Neural progenitor cell (in vitro differentiated cells): ENCODE data around the gene CNOT9. TPM values are rescaled to one million over a fixed set of nuclear protein-coding genes. Genes with fewer than 3 reads are reported as not detected.
"Not testable (repeated sequence)": the region's sequence is repeated elsewhere in the genome, so short reads cannot be mapped to it uniquely, and the experiment has no call there.

Experiments used
- DNase-seq: peaks from one replicate; pipeline ENCODE4 v3.0.0-alpha.2; 2016; ENCODE audit warnings: low spot score
- H2AFZ ChIP-seq: fragments of 200-600 bp; sonication (generic); replicated peaks from 2 replicates; pipeline ENCODE4 v1.6.1; 2016; ENCODE audit warnings: antibody characterized with exemption
- H3F3A ChIP-seq: fragments of 200-600 bp; sonication (generic); 2 replicates; pipeline ENCODE4 v1.6.1; 2016; ENCODE audit warnings: antibody characterized with exemption, low read depth
- H3K27ac ChIP-seq: fragments of 200-600 bp; sonication (generic); 2 replicates; pipeline ENCODE4 v1.5.1; 2016; ENCODE audit warnings: mild to moderate bottlenecking
- H3K27me3 ChIP-seq: fragments of 200-600 bp; sonication (generic); 2 replicates; pipeline ENCODE4 v1.6.1; 2016; ENCODE audit warnings: mild to moderate bottlenecking, moderate library complexity
- H3K36me3 ChIP-seq: fragments of 200-600 bp; sonication (generic); 2 replicates; pipeline ENCODE4 v1.5.1; 2016
- H3K4me1 ChIP-seq: fragments of 200-600 bp; sonication (generic); 2 replicates; pipeline ENCODE4 v1.6.1; 2016; ENCODE audit warnings: mixed run types
- H3K4me2 ChIP-seq: fragments of 200-600 bp; sonication (generic); 2 replicates; pipeline ENCODE4 v1.6.1; 2016
- H3K4me3 ChIP-seq: fragments of 200-600 bp; sonication (generic); 2 replicates; pipeline ENCODE4 v1.5.1; 2016
- H3K79me2 ChIP-seq: fragments of 200-600 bp; sonication (generic); 2 replicates; pipeline ENCODE4 v1.6.1; 2016; ENCODE audit warnings: low read depth
- H3K9ac ChIP-seq: fragments of 200-600 bp; sonication (generic); 2 replicates; pipeline ENCODE4 v1.6.1; 2016
- H3K9me3 ChIP-seq: fragments of 200-600 bp; sonication (generic); 2 replicates; pipeline ENCODE4 v1.5.1; 2016; ENCODE audit warnings: low read depth
- H4K20me1 ChIP-seq: fragments of 200-600 bp; sonication (generic); 2 replicates; pipeline ENCODE4 v1.6.1; 2016; ENCODE audit warnings: low read depth
- H3K27ac Mint-ChIP-seq: 3 replicates; pipeline ENCODE4 v1.8.0; 2021; ENCODE audit warnings: mixed read lengths
- H3K27me3 Mint-ChIP-seq: 2 replicates; pipeline ENCODE4 v1.8.0; 2022; ENCODE audit warnings: low read depth, mild to moderate bottlenecking, inconsistent platforms, moderate library complexity, mixed read lengths; ENCODE audit not compliant: insufficient read depth
- H3K36me3 Mint-ChIP-seq: 3 replicates; pipeline ENCODE4 v1.8.0; 2021; ENCODE audit warnings: mixed read lengths
- H3K4me1 Mint-ChIP-seq: 3 replicates; pipeline ENCODE4 v1.8.0; 2021; ENCODE audit warnings: mixed read lengths
- H3K4me3 Mint-ChIP-seq: 3 replicates; pipeline ENCODE4 v1.8.0; 2021; ENCODE audit warnings: mild to moderate bottlenecking, moderate library complexity, mixed read lengths
- H3K9me3 Mint-ChIP-seq: 3 replicates; pipeline ENCODE4 v1.8.0; 2020; ENCODE audit warnings: mixed read lengths
- EZH2 ChIP-seq: fragments of 200-600 bp; sonication (generic); IDR thresholded peaks from 2 replicates; pipeline ENCODE4 v1.6.1; 2017; ENCODE audit warnings: antibody characterized with exemption, mild to moderate bottlenecking, moderate library complexity
- EZH2phosphoT487 ChIP-seq: fragments of 200-600 bp; sonication (generic); IDR thresholded peaks from 2 replicates; pipeline ENCODE4 v1.6.1; 2017; ENCODE audit warnings: antibody characterized with exemption
- total RNA-seq: library from RNA; depleted of rRNA; stranded (reverse); fragments of >200 nt; gene quantifications from 2 replicates; pipeline ENCODE4 v1.2.3, GENCODE V29; 2015; ENCODE audit warnings: low replicate concordance
- TF ChIP-seq, protein P1 (sequence below): fragments of 200-600 bp; sonication (generic); IDR thresholded peaks from 2 replicates; pipeline ENCODE4 v1.5.1; 2017; ENCODE audit warnings: antibody characterized with exemption, mild to moderate bottlenecking

The CNOT9 gene
- total RNA-seq, 1 donor from 2014 or later: 87.1 TPM

DNA sequence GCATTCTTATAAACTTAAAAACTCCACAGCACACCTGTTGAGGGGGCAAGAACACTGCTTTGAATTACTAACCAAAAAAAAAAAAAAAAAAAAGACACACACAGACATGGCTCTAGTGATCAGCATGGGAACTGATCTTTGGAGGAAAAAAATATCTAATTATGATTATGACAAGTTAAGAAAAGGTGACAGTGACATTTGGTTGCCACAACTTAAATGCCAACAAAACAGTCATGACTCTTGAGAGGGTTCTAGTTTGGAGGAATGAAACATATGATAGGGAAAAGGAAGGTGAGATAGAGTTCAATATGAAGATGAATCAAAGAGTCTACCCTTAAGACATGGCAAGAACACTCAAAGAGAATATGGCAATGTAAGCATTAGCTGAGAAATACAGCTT, 21.1 kb upstream of the CNOT9 start:
- peaks cover 35% of the 10 kb centered on the region for H3K36me3 Mint-ChIP-seq

DNA sequence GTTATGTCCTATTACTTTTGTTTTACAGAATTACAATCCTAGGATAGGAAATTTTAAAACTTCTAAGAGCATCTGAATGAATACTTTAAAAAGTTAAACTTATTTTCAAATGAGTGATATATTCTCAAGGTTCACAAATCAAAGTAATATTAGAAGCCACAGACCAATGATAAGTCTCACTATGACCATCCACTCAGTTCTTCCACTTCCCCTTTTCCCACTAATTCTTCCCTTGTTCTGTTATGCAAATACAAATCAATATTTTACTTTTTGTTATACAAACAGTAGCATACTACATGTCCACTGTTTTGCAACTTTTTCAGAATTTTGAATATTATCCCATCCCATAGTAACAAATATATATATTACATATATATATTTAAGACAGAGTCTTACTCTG, 20.7 kb upstream of the CNOT9 start:
- H2AFZ ChIP-seq: no peak overlapping the region
- DNase-seq: no peak
- peaks cover 4% of the 10 kb centered on the region for H3K79me2 ChIP-seq
- H3K9ac ChIP-seq: no peak overlapping the region
- H3K36me3 ChIP-seq: peaks cover 42% of the 10 kb centered on the region
- Mint-ChIP-seq H3K36me3 (peaks cover 34% of the 10 kb centered on the region), H3K4me1 (no peaks in the 10 kb centered on the region), H3K27ac (no peak overlapping the region), H3K4me3 (no peak overlapping the region), H3K9me3 (no peaks in the 10 kb centered on the region), H3K27me3 (no peaks in the 10 kb centered on the region)
- no peak overlapping the region for H3K27ac ChIP-seq
- H3K9me3 ChIP-seq: no peaks in the 10 kb centered on the region
- no peaks in the 10 kb centered on the region for H3K4me1 ChIP-seq
- no peak overlapping the region for H3K4me2 ChIP-seq
- H4K20me1 ChIP-seq: no peaks in the 10 kb centered on the region
- peaks cover 5% of the 10 kb centered on the region for H3F3A ChIP-seq
- H3K4me3 ChIP-seq: no peak overlapping the region
- H3K27me3 ChIP-seq: no peaks in the 10 kb centered on the region
- TF ChIP-seq EZH2phosphoT487: no peak
- TF ChIP-seq, protein P1, sequence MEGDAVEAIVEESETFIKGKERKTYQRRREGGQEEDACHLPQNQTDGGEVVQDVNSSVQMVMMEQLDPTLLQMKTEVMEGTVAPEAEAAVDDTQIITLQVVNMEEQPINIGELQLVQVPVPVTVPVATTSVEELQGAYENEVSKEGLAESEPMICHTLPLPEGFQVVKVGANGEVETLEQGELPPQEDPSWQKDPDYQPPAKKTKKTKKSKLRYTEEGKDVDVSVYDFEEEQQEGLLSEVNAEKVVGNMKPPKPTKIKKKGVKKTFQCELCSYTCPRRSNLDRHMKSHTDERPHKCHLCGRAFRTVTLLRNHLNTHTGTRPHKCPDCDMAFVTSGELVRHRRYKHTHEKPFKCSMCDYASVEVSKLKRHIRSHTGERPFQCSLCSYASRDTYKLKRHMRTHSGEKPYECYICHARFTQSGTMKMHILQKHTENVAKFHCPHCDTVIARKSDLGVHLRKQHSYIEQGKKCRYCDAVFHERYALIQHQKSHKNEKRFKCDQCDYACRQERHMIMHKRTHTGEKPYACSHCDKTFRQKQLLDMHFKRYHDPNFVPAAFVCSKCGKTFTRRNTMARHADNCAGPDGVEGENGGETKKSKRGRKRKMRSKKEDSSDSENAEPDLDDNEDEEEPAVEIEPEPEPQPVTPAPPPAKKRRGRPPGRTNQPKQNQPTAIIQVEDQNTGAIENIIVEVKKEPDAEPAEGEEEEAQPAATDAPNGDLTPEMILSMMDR: no peak
- TF ChIP-seq EZH2: no peak

More for the DNA sequence above, 21.1 kb upstream of the CNOT9 start:
- H3K79me2 ChIP-seq: peaks cover 4% of the 10 kb centered on the region
- no peaks in the 10 kb centered on the region for H3K9me3 Mint-ChIP-seq
- H3K4me3 Mint-ChIP-seq: no peak overlapping the region
- H3K9ac ChIP-seq: no peak overlapping the region
- H2AFZ ChIP-seq: no peak overlapping the region
- no peaks in the 10 kb centered on the region for H3K27me3 Mint-ChIP-seq
- no peaks in the 10 kb centered on the region for H4K20me1 ChIP-seq
- no peaks in the 10 kb centered on the region for H3K4me1 ChIP-seq
- no peak overlapping the region for H3K4me3 ChIP-seq
- H3K9me3 ChIP-seq: no peaks in the 10 kb centered on the region
- DNase-seq: no peak
- no peaks in the 10 kb centered on the region for H3K4me1 Mint-ChIP-seq
- peaks cover 40% of the 10 kb centered on the region for H3K36me3 ChIP-seq
- TF ChIP-seq EZH2: no peak
- TF ChIP-seq, protein P1: no peak
- TF ChIP-seq EZH2phosphoT487: no peak
- H3K27ac ChIP-seq: no peak overlapping the region
- H3K27ac Mint-ChIP-seq: no peak overlapping the region
- no peak overlapping the region for H3K4me2 ChIP-seq
- H3K27me3 ChIP-seq: no peaks in the 10 kb centered on the region
- H3F3A ChIP-seq: peaks cover 5% of the 10 kb centered on the region

DNA sequence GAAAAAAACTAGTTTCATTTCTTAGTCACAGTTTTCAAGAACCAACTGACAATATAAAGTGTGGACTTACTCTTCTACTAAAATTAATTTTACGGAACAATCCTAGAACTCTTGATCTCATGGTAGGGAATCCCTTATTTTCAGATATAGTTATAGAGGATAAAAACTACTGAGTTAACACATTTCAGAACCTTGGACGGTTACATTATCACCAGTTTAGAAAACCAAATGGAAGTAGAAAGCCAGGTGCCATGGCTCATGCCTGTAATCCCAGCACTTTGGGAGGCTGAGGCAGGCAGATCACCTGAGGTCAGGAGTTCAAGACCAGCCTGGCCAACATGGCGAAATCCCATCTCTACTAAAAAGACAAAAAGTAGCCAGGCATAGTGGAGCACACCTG, 14.4 kb upstream of the CNOT9 start:
- H3K9me3 ChIP-seq, H3K4me1 ChIP-seq, H3K79me2 ChIP-seq, H2AFZ ChIP-seq, H3K4me1 Mint-ChIP-seq, H3K27me3 Mint-ChIP-seq, H3K27me3 ChIP-seq, H4K20me1 ChIP-seq, H3K27ac Mint-ChIP-seq, H3K9me3 Mint-ChIP-seq, H3K4me2 ChIP-seq, H3K4me3 ChIP-seq, H3K4me3 Mint-ChIP-seq, H3K27ac ChIP-seq, DNase-seq, H3K9ac ChIP-seq: not testable (repeated sequence)
- Histone ChIP-seq H3K36me3 (peaks cover 58% of the 10 kb centered on the region), H3F3A (peaks cover 17% of the 10 kb centered on the region)
- H3K36me3 Mint-ChIP-seq: peaks cover 31% of the 10 kb centered on the region

GRCh38 chr2:218555527-218555926, 13.1 kb upstream of the CNOT9 start:
- TF ChIP-seq EZH2 (no peak), EZH2phosphoT487 (no peak)
- TF ChIP-seq, protein P1: no peak
- no peaks in the 10 kb centered on the region for H3K9me3 Mint-ChIP-seq
- H4K20me1 ChIP-seq: no peaks in the 10 kb centered on the region
- no peaks in the 10 kb centered on the region for H3K4me1 ChIP-seq
- H3K9me3 ChIP-seq: no peaks in the 10 kb centered on the region
- H3K27me3 ChIP-seq: no peaks in the 10 kb centered on the region
- H3K4me3 Mint-ChIP-seq: no peak overlapping the region
- H3K4me2 ChIP-seq: no peak overlapping the region
- H3K4me3 ChIP-seq: no peak overlapping the region
- peaks cover 16% of the 10 kb centered on the region for H3K79me2 ChIP-seq
- no peaks in the 10 kb centered on the region for H3K4me1 Mint-ChIP-seq
- H3F3A ChIP-seq: peaks cover 13% of the 10 kb centered on the region
- no peak overlapping the region for H3K27ac Mint-ChIP-seq
- no peak overlapping the region for H2AFZ ChIP-seq
- peak overlapping the region; percentile 25 for H3K9ac ChIP-seq
- peak overlapping the region; percentile 40 for H3K27ac ChIP-seq
- peaks cover 31% of the 10 kb centered on the region for H3K36me3 Mint-ChIP-seq
- H3K27me3 Mint-ChIP-seq: no peaks in the 10 kb centered on the region
- peaks cover 63% of the 10 kb centered on the region for H3K36me3 ChIP-seq
- DNase-seq: peak; percentile 9
